ENCODE measurements around the gene PIK3C3.

The PIK3C3 gene

GRCh38 chr18:41972067-41972925 is 17.3 kb downstream of the PIK3C3 start:
- TF ChIP-seq CTCF (IDR thresholded peaks at IDR 0.05; ENCODE audit: borderline replicate concordance, control extremely low read depth, extremely low read depth, insufficient read depth, missing control alignments) = no peak
- no peak for DNase-seq (ENCODE audit: low spot score)

GRCh38 chr18:41973983-41974382 is 18.9 kb downstream of the PIK3C3 start:
- no peak for TF ChIP-seq CTCF (IDR thresholded peaks at IDR 0.05; ENCODE audit: borderline replicate concordance, control extremely low read depth, extremely low read depth, insufficient read depth, missing control alignments)
- no peak for DNase-seq (ENCODE audit: low spot score)
- in situ Hi-C loops (cut with MboI; ENCODE audit: low sequenced_read_pairs, unreplicated experiment) = no loop called here

More at GRCh38 chr18:41972067-41972925, 17.3 kb downstream of the PIK3C3 start:
- in situ Hi-C loops (cut with MboI; ENCODE audit: low sequenced_read_pairs, unreplicated experiment) = no loop called here

GRCh38 chr18:41974796-41975201 is 19.8 kb downstream of the PIK3C3 start:
- no peak for TF ChIP-seq CTCF (IDR thresholded peaks at IDR 0.05; ENCODE audit: borderline replicate concordance, control extremely low read depth, extremely low read depth, insufficient read depth, missing control alignments)
- DNase-seq (ENCODE audit: low spot score) = no peak
- in situ Hi-C loops (cut with MboI; ENCODE audit: low sequenced_read_pairs, unreplicated experiment) = no loop called here

GRCh38 chr18:41975284-41975683 is 20.2 kb downstream of the PIK3C3 start:
- in situ Hi-C loops (cut with MboI; ENCODE audit: low sequenced_read_pairs, unreplicated experiment) = no loop called here
- TF ChIP-seq CTCF (IDR thresholded peaks at IDR 0.05; ENCODE audit: borderline replicate concordance, control extremely low read depth, extremely low read depth, insufficient read depth, missing control alignments) = no peak
- DNase-seq (ENCODE audit: low spot score) = no peak

- in situ Hi-C loops (cut with MboI; ENCODE audit: low sequenced_read_pairs, unreplicated experiment) = no loop called here
- no peak for DNase-seq (ENCODE audit: low spot score)
- TF ChIP-seq CTCF (IDR thresholded peaks at IDR 0.05; ENCODE audit: borderline replicate concordance, control extremely low read depth, extremely low read depth, insufficient read depth, missing control alignments) = no peak
Observed at GRCh38 chr18:41977233-41977632, 22.2 kb downstream of the PIK3C3 start.

GRCh38 chr18:41982942-41983660 is 28.1 kb downstream of the PIK3C3 start:
- in situ Hi-C loops (cut with MboI; ENCODE audit: low sequenced_read_pairs, unreplicated experiment) = no loop called here
- DNase-seq (ENCODE audit: low spot score) = peak; percentile 9
- TF ChIP-seq CTCF (IDR thresholded peaks at IDR 0.05; ENCODE audit: borderline replicate concordance, control extremely low read depth, extremely low read depth, insufficient read depth, missing control alignments) = no peak
